SIG-M5 treated with dmso at 0.1 percent for 504 hours (cell line): ENCODE measurements around the gene SMAGP.
"Not testable (repeated sequence)": the region's sequence is repeated elsewhere in the genome, so short reads cannot be mapped to it uniquely, and the experiment has no call there.

Experiments used
- DNase-seq: peaks from one replicate; lab custom pipeline; 2025; ENCODE audit not compliant: unreplicated experiment; lab: John Stamatoyannopoulos, UW

Gene SMAGP

GRCh38 chr12:51227112-51227511, 43.1 kb downstream of the SMAGP start:
- DNase-seq = not testable (repeated sequence)

GRCh38 chr12:51225771-51226170, 44.4 kb downstream of the SMAGP start:
- no peak for DNase-seq

GRCh38 chr12:51225234-51225633, 45.0 kb downstream of the SMAGP start:
- DNase-seq = no peak

- DNase-seq = no peak
These were observed 45.6 kb downstream of the SMAGP start for GRCh38 chr12:51224625-51225024.

- DNase-seq = no peak
These were observed 47.8 kb downstream of the SMAGP start for GRCh38 chr12:51222461-51222860.

- DNase-seq = not testable (repeated sequence)
These were observed 50.4 kb downstream of the SMAGP start for GRCh38 chr12:51219857-51220256.

- no peak for DNase-seq
These were observed 50.9 kb downstream of the SMAGP start for GRCh38 chr12:51219322-51219721.

GRCh38 chr12:51218607-51219161, 51.5 kb downstream of the SMAGP start:
- no peak for DNase-seq

- peak; percentile 72 for DNase-seq
These were observed 52.1 kb downstream of the SMAGP start, which contains the start of gene POU6F1 for GRCh38 chr12:51217968-51218606. Gene POU6F1, minus strand, starts transcription at chr12:51218062. Its CDS starts 11,226 bp downstream, at chr12:51206836.

GRCh38 chr12:51217133-51217967, 52.9 kb downstream of the SMAGP start:
- no peak for DNase-seq

- DNase-seq = no peak
These were observed 53.6 kb downstream of the SMAGP start for GRCh38 chr12:51216642-51217041.

GRCh38 chr12:51214895-51215294, 55.3 kb downstream of the SMAGP start:
- DNase-seq = no peak

GRCh38 chr12:51210690-51211395, 59.4 kb downstream of the SMAGP start:
- no peak for DNase-seq

- no peak for DNase-seq
These were observed 61.0 kb downstream of the SMAGP start for GRCh38 chr12:51209259-51209658.

- DNase-seq = no peak
These were observed 62.1 kb downstream of the SMAGP start for GRCh38 chr12:51208016-51208660.

GRCh38 chr12:51205350-51205749, 64.9 kb downstream of the SMAGP start:
- no peak for DNase-seq

GRCh38 chr12:51202718-51203117, 67.5 kb downstream of the SMAGP start:
- DNase-seq = no peak

GRCh38 chr12:51200806-51201205, 69.4 kb downstream of the SMAGP start:
- no peak for DNase-seq

- DNase-seq = no peak
These were observed 70.1 kb downstream of the SMAGP start for GRCh38 chr12:51200156-51200555.

- no peak for DNase-seq
These were observed 70.8 kb downstream of the SMAGP start for GRCh38 chr12:51199366-51199945.
